ENCODE data around the gene ALDH1A3.

ALDH1A3 gene

GRCh38 chr15:100919481-100920405, 40.1 kb downstream of the ALDH1A3 start:
- no peak overlapping the region for H3K9ac ChIP-seq
- H3K27ac ChIP-seq, result no peak overlapping the region
- peaks cover 22% of the 10 kb centered on the region for H3K27me3 ChIP-seq (ENCODE audit: insufficient read depth, low read depth)

GRCh38 chr15:100920516-100921135, 41.0 kb downstream of the ALDH1A3 start:
- Histone ChIP-seq H3K4me2 (no peak overlapping the region), H3K4me3 (IDR thresholded peaks at IDR 0.05; ENCODE audit: insufficient read depth, low read depth, low read length) (no peak overlapping the region), H3K27ac (no peak overlapping the region), H3K79me2 (ENCODE audit: insufficient read depth, low read depth) (no peaks in the 10 kb centered on the region), H3K27me3 (ENCODE audit: insufficient read depth, low read depth) (peaks cover 22% of the 10 kb centered on the region), H4K20me1 (ENCODE audit: insufficient read depth) (no peaks in the 10 kb centered on the region), H3K36me3 (ENCODE audit: insufficient read depth) (no peaks in the 10 kb centered on the region), H3K4me1 (ENCODE audit: low read depth, poor library complexity, severe bottlenecking) (no peaks in the 10 kb centered on the region), H3K9ac (no peak overlapping the region), H2AFZ (ENCODE audit: low read depth) (no peak overlapping the region)
- no peak for TF ChIP-seq CTCF (conservative IDR thresholded peaks at IDR 0.05; ENCODE audit: low read depth, low read length)

More at GRCh38 chr15:100919481-100920405, 40.1 kb downstream of the ALDH1A3 start:
- Histone ChIP-seq H4K20me1 (ENCODE audit: insufficient read depth) (no peaks in the 10 kb centered on the region), H3K4me2 (peak overlapping the region; percentile 9; the same call in 1 of the 2 replicates), H3K79me2 (ENCODE audit: insufficient read depth, low read depth) (no peaks in the 10 kb centered on the region), H3K4me1 (ENCODE audit: low read depth, poor library complexity, severe bottlenecking) (no peaks in the 10 kb centered on the region), H2AFZ (ENCODE audit: low read depth) (peak overlapping the region; percentile 26; the same call in 1 of the 2 replicates), H3K4me3 (IDR thresholded peaks at IDR 0.05; ENCODE audit: insufficient read depth, low read depth, low read length) (no peak overlapping the region), H3K36me3 (ENCODE audit: insufficient read depth) (no peaks in the 10 kb centered on the region)
- TF ChIP-seq CTCF (conservative IDR thresholded peaks at IDR 0.05; ENCODE audit: low read depth, low read length), result no peak

GRCh38 chr15:100922192-100923040, 42.8 kb downstream of the ALDH1A3 start:
- Histone ChIP-seq H3K27me3 (ENCODE audit: insufficient read depth, low read depth) (peaks cover 22% of the 10 kb centered on the region), H3K36me3 (ENCODE audit: insufficient read depth) (no peaks in the 10 kb centered on the region), H3K4me2 (no peak overlapping the region), H3K9ac (no peak overlapping the region), H3K27ac (no peak overlapping the region), H3K79me2 (ENCODE audit: insufficient read depth, low read depth) (no peaks in the 10 kb centered on the region), H4K20me1 (ENCODE audit: insufficient read depth) (no peaks in the 10 kb centered on the region), H2AFZ (ENCODE audit: low read depth) (no peak overlapping the region), H3K4me1 (ENCODE audit: low read depth, poor library complexity, severe bottlenecking) (no peaks in the 10 kb centered on the region), H3K4me3 (IDR thresholded peaks at IDR 0.05; ENCODE audit: insufficient read depth, low read depth, low read length) (no peak overlapping the region)
- TF ChIP-seq CTCF (conservative IDR thresholded peaks at IDR 0.05; ENCODE audit: low read depth, low read length), result no peak

- Histone ChIP-seq H3K4me2 (no peak overlapping the region), H3K27ac (no peak overlapping the region), H3K4me3 (IDR thresholded peaks at IDR 0.05; ENCODE audit: insufficient read depth, low read depth, low read length) (no peak overlapping the region), H3K27me3 (ENCODE audit: insufficient read depth, low read depth) (peaks cover 22% of the 10 kb centered on the region), H3K9ac (no peak overlapping the region), H2AFZ (ENCODE audit: low read depth) (no peak overlapping the region), H3K36me3 (ENCODE audit: insufficient read depth) (no peaks in the 10 kb centered on the region), H3K4me1 (ENCODE audit: low read depth, poor library complexity, severe bottlenecking) (no peaks in the 10 kb centered on the region), H3K79me2 (ENCODE audit: insufficient read depth, low read depth) (no peaks in the 10 kb centered on the region), H4K20me1 (ENCODE audit: insufficient read depth) (no peaks in the 10 kb centered on the region)
- TF ChIP-seq CTCF (conservative IDR thresholded peaks at IDR 0.05; ENCODE audit: low read depth, low read length), result no peak
These were observed 43.4 kb downstream of the ALDH1A3 start for GRCh38 chr15:100923076-100923475.

All from KMS-11 (cell line).